Endothelial cell of umbilical vein (primary cell): ENCODE results near the gene SPINK7. TPM values are rescaled to one million over a fixed set of nuclear protein-coding genes. Genes with fewer than 3 reads are reported as not detected.

Experiments used
- BruUV-seq: library from RNA; stranded (reverse); fragments of 400-500 nt; replicated peaks from 2 replicates; lab custom pipeline; 2021; lab: Mats Ljungman, UMichigan
- CTCF ChIA-PET: fragments of 300-600, 350-600 bp; sonication (Branson Sonifier 250); formaldehyde crosslinking; loops from one replicate; lab custom pipeline; 2021; ENCODE audit warnings: antibody characterized with exemption, inconsistent platforms; lab: Charles Lee
- POLR2A ChIA-PET: fragments of 300-600, 350-600 bp; sonication (Branson Sonifier 250); formaldehyde crosslinking; loops from one replicate; lab custom pipeline; 2021; ENCODE audit warnings: antibody characterized with exemption, inconsistent platforms; lab: Charles Lee
- DNase-seq: peaks from one replicate; pipeline ENCODE4 v3.0.0-alpha.2; 2011; ENCODE audit warnings: low read depth, low spot score
- FAIRE-seq: peaks from 2 replicates; lab custom pipeline; 2011; peaks lifted over from hg19 to GRCh38; lab: Jason Lieb, UNC
- H2AFZ ChIP-seq: 2 replicates; pipeline ENCODE4 v1.6.0; 2012; ENCODE audit warnings: low read depth, low read length, control low read depth, inconsistent platforms
- H3K27ac ChIP-seq: 2 replicates; pipeline ENCODE4 v1.5.1; 2011; ENCODE audit warnings: low read depth, mild to moderate bottlenecking, control low read depth, low read length, moderate library complexity; ENCODE audit not compliant: insufficient read depth
- H3K27me3 ChIP-seq, 2 experiments: 2 replicates each; pipeline versions ENCODE4 v1.6.0 to v1.6.1; 2011; ENCODE audit warnings: low read length in 2 of 2, mixed read lengths in 1 of 2; ENCODE audit not compliant: control insufficient read depth in 2 of 2, insufficient read depth in 2 of 2
- H3K36me3 ChIP-seq, 2 experiments: 2 replicates in 1 of 2; 3 replicates in 1 of 2; pipeline ENCODE4 v1.5.1; 2011; ENCODE audit warnings: low read length in 2 of 2, mild to moderate bottlenecking in 1 of 2, moderate library complexity in 1 of 2; ENCODE audit not compliant: control insufficient read depth in 2 of 2, insufficient read depth in 2 of 2; ENCODE audit errors: extremely low read depth in 1 of 2
- H3K4me1 ChIP-seq: 3 replicates; pipeline ENCODE4 v1.5.1; 2011; ENCODE audit warnings: mild to moderate bottlenecking, low read length; ENCODE audit not compliant: control insufficient read depth, insufficient read depth; ENCODE audit errors: extremely low read depth
- H3K4me2 ChIP-seq: 2 replicates; pipeline ENCODE4 v1.6.1; 2011; ENCODE audit warnings: low read length, control low read depth, mixed read lengths; ENCODE audit not compliant: insufficient read depth
- H3K4me3 ChIP-seq, 3 experiments: fragments of 200-600 bp in 1 of 3; sonication (generic), shearing (Covaris generic) in 1 of 3; replicated peaks in 1 of 3; 2 replicates each; pipeline ENCODE4 v1.5.1; 2011 to 2016; ENCODE audit warnings: control low read depth in 3 of 3, low read length in 3 of 3, mild to moderate bottlenecking in 2 of 3, inconsistent platforms in 1 of 3, low read depth in 1 of 3, moderate library complexity in 1 of 3; ENCODE audit not compliant: insufficient read depth in 1 of 3
- H3K79me2 ChIP-seq: 2 replicates; pipeline ENCODE4 v1.6.0; 2012; ENCODE audit warnings: low read length, inconsistent platforms; ENCODE audit not compliant: control insufficient read depth, insufficient read depth
- H3K9ac ChIP-seq: replicated peaks from 2 replicates; pipeline ENCODE3; 2011; ENCODE audit warnings: low read length, control low read depth; ENCODE audit not compliant: insufficient read depth; ENCODE audit errors: extremely low read depth
- H3K9me1 ChIP-seq: replicated peaks from 3 replicates; pipeline ENCODE4 v1.6.0; 2011; ENCODE audit warnings: mild to moderate bottlenecking, low read length; ENCODE audit not compliant: control insufficient read depth, insufficient read depth; ENCODE audit errors: extremely low read depth
- H3K9me3 ChIP-seq: replicated peaks from 2 replicates; pipeline ENCODE4 v1.5.1; 2012; ENCODE audit warnings: low read length, inconsistent platforms; ENCODE audit not compliant: control insufficient read depth, insufficient read depth
- H4K20me1 ChIP-seq: replicated peaks from 2 replicates; pipeline ENCODE3; 2011; ENCODE audit warnings: mild to moderate bottlenecking, low read length; ENCODE audit not compliant: control insufficient read depth, insufficient read depth; ENCODE audit errors: extremely low read depth
- EZH2 ChIP-seq: IDR thresholded peaks from 2 replicates; pipeline ENCODE4 v1.6.1; 2012; ENCODE audit warnings: borderline replicate concordance, low read depth, mild to moderate bottlenecking, moderate library complexity, low read length, inconsistent platforms; ENCODE audit not compliant: severe bottlenecking
- FOS ChIP-seq: IDR thresholded peaks from 2 replicates; pipeline ENCODE4 v1.6.1; 2011; ENCODE audit warnings: mild to moderate bottlenecking, low read length, moderate library complexity, borderline replicate concordance; ENCODE audit not compliant: insufficient read depth
- GATA2 ChIP-seq: IDR thresholded peaks from 2 replicates; pipeline ENCODE4 v1.7.0; 2011; ENCODE audit warnings: low read depth, mild to moderate bottlenecking, moderate library complexity, mixed read lengths, low read length; ENCODE audit not compliant: insufficient read length, insufficient read depth
- JUN ChIP-seq: IDR thresholded peaks from 2 replicates; pipeline ENCODE4 v1.6.1; 2011; ENCODE audit warnings: borderline replicate concordance, low read depth; ENCODE audit not compliant: insufficient read length, insufficient read depth
- MYC ChIP-seq: IDR thresholded peaks from one replicate; pipeline ENCODE4 v1.6.1; 2011; ENCODE audit warnings: mild to moderate bottlenecking, low read depth, low read length
- POLR2A ChIP-seq: IDR thresholded peaks from 2 replicates; pipeline ENCODE4 v1.6.1; 2012; ENCODE audit warnings: low read depth, mild to moderate bottlenecking, control low read depth, low read length
- POLR2AphosphoS5 ChIP-seq: IDR thresholded peaks from 2 replicates; pipeline ENCODE4 v1.6.1; 2012; ENCODE audit warnings: low read depth, mild to moderate bottlenecking, control low read depth, low read length, moderate library complexity; ENCODE audit not compliant: insufficient read depth
- dilution Hi-C: fragments of 300-500 bp; cut with MboI; formaldehyde crosslinking; loops from one replicate; pipeline ENCODE4 v1.15.0; 2019; ENCODE audit warnings: low sequenced_read_pairs; ENCODE audit not compliant: extremely low pct_ligation_motif_present
- intact Hi-C: fragments of 100-400 bp; cut with micrococcal nuclease; formaldehyde crosslinking; loops from one replicate; pipeline ENCODE4 v1.10.0; 2022
- polyA plus RNA-seq, 4 experiments: library from polyadenylated mRNA; depleted of rRNA in 3 of 4; stranded (reverse) in 3 of 4; unstranded in 1 of 4; fragments of >200 nt; gene quantifications; 2 replicates each; pipeline versions ENCODE4 v1.2.1 to v1.2.3, GENCODE V29; 2011 to 2012; ENCODE audit warnings: missing spikeins in 1 of 4
- total RNA-seq: library from RNA; stranded (reverse); gene quantifications from 2 replicates; pipeline ENCODE4 v1.2.3, GENCODE V29; 2021
- TF ChIP-seq, protein P1 (sequence below): IDR thresholded peaks from 2 replicates; pipeline ENCODE4 v1.6.1; 2011; ENCODE audit not compliant: insufficient read depth, insufficient read length
- TF ChIP-seq, protein P2 (sequence below), 2 donors: IDR thresholded peaks; 1 replicate in 1 of 2; 2 replicates in 1 of 2; pipeline ENCODE4 v1.5.1; 2011; ENCODE audit warnings: low read length in 2 of 2, mild to moderate bottlenecking in 2 of 2, moderate library complexity in 2 of 2, control low read depth in 1 of 2, inconsistent platforms in 1 of 2, low read depth in 1 of 2; ENCODE audit not compliant: insufficient read depth in 1 of 2; ENCODE audit errors: extremely low read depth in 1 of 2

SPINK7 gene
- total and polyA plus RNA-seq, 2 donors (not counting 3 experiments of a cell fraction or from before 2014, with no cell fraction given) = not detected

DNA sequence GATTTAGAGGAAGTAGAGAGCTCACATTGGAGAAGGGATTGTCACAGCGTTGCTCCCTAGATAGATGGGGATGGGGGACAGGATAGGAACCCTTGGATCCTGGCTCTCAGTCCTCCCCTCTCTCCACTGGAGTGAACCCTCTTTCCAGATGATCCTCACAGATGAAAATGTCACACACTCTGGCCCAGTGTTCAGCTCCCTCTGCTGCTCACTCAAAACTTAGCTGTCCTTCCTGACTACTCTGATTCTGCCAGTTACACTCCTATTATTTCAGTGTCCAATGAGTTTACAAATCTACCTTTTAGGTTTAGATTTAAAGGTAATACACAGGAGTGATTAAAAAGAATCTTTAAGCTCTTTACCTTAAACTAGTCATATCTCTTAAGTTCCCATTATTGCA is 5.8 kb upstream of the SPINK7 start:
- no peak overlapping the region for H3K27ac ChIP-seq
- H2AFZ ChIP-seq = no peak overlapping the region
- no peak for DNase-seq
- dilution Hi-C loops (no loop called here), intact Hi-C loops (no loop called here)
- H3K36me3 ChIP-seq = no peaks in the 10 kb centered on the region
- TF ChIP-seq, protein P1, sequence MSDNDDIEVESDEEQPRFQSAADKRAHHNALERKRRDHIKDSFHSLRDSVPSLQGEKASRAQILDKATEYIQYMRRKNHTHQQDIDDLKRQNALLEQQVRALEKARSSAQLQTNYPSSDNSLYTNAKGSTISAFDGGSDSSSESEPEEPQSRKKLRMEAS = no peak
- TF ChIP-seq JUN = no peak
- TF ChIP-seq GATA2 = no peak
- no peak for TF ChIP-seq POLR2A
- no peak for TF ChIP-seq FOS
- TF ChIP-seq, protein P2, sequence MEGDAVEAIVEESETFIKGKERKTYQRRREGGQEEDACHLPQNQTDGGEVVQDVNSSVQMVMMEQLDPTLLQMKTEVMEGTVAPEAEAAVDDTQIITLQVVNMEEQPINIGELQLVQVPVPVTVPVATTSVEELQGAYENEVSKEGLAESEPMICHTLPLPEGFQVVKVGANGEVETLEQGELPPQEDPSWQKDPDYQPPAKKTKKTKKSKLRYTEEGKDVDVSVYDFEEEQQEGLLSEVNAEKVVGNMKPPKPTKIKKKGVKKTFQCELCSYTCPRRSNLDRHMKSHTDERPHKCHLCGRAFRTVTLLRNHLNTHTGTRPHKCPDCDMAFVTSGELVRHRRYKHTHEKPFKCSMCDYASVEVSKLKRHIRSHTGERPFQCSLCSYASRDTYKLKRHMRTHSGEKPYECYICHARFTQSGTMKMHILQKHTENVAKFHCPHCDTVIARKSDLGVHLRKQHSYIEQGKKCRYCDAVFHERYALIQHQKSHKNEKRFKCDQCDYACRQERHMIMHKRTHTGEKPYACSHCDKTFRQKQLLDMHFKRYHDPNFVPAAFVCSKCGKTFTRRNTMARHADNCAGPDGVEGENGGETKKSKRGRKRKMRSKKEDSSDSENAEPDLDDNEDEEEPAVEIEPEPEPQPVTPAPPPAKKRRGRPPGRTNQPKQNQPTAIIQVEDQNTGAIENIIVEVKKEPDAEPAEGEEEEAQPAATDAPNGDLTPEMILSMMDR (IDR thresholded peaks at IDR 0.05; ENCODE audit: extremely low read depth in 1 of 2, insufficient read depth in 1 of 2, low read depth in 1 of 2, low read length in 2 of 2) = no peak
- no peak for TF ChIP-seq EZH2
- TF ChIP-seq MYC = no peak
- no peak for TF ChIP-seq POLR2AphosphoS5
- no peak for FAIRE-seq
- H3K27me3 ChIP-seq = no peaks in the 10 kb centered on the region
- H3K4me2 ChIP-seq = no peak overlapping the region
- CTCF ChIA-PET = interaction anchor here (0.8 to 2.7 kb wide), 5 partner anchors 11 to 424 kb away, joined by 3 to 8 read pairs (median 5); no protein-coding TSS in a partner anchor
- no peaks in the 10 kb centered on the region for H3K9me1 ChIP-seq
- no peak overlapping the region for H3K4me3 ChIP-seq
- no TSS peak for BruUV-seq
- POLR2A ChIA-PET = no interaction called here
- H3K4me1 ChIP-seq = no peaks in the 10 kb centered on the region
- no peaks in the 10 kb centered on the region for H3K9me3 ChIP-seq
- no peak overlapping the region for H3K9ac ChIP-seq
- no peaks in the 10 kb centered on the region for H4K20me1 ChIP-seq
- H3K79me2 ChIP-seq = no peaks in the 10 kb centered on the region
